HG03558 (cell line): ENCODE data around the gene ZSWIM4.

Source experiments
- ATAC-seq: cut with Tn5 transposase; IDR thresholded peaks from one replicate; pipeline ENCODE4 v1.9.1; 2021; ENCODE audit warnings: moderate number of reproducible peaks; ENCODE audit not compliant: unreplicated experiment; ENCODE audit errors: extremely low read depth

Gene ZSWIM4

DNA sequence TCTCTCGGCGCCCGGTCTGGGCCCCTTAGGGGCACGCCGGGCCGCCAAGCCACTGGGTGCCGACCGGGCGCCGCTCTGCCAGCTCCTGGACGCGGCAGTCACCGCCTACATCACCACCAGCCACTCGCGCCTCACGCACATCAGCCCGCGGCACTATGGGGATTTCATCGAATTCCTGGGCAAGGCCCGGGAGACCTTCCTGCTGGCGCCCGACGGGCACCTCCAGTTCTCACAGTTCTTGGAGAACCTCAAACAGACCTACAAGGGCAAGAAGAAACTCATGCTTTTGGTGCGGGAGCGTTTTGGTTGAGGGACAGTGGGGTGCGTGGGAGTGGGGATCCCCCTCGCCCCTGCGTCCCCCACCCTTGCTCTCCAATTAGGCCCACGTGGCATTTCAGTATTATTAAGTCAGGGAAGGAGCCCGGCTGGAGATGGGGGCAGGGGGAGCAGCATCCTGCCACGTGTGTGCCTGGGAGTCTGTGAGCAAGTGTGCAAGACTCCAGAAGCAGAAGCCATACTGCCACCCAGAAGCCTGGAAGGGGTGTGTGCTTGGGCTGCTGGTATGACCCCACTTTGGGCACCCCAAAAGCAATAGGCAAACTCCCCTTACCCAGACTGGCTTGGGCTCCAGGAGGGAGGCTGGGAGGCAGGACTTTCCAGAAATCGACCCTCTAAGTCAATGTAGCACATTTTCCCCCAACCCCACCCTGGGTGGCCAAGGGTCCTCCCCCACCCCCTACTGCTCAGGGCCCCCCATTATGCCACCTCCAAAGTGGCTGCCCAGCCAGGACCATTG is 35.7 kb downstream of the ZSWIM4 start:
- no peak for ATAC-seq

DNA sequence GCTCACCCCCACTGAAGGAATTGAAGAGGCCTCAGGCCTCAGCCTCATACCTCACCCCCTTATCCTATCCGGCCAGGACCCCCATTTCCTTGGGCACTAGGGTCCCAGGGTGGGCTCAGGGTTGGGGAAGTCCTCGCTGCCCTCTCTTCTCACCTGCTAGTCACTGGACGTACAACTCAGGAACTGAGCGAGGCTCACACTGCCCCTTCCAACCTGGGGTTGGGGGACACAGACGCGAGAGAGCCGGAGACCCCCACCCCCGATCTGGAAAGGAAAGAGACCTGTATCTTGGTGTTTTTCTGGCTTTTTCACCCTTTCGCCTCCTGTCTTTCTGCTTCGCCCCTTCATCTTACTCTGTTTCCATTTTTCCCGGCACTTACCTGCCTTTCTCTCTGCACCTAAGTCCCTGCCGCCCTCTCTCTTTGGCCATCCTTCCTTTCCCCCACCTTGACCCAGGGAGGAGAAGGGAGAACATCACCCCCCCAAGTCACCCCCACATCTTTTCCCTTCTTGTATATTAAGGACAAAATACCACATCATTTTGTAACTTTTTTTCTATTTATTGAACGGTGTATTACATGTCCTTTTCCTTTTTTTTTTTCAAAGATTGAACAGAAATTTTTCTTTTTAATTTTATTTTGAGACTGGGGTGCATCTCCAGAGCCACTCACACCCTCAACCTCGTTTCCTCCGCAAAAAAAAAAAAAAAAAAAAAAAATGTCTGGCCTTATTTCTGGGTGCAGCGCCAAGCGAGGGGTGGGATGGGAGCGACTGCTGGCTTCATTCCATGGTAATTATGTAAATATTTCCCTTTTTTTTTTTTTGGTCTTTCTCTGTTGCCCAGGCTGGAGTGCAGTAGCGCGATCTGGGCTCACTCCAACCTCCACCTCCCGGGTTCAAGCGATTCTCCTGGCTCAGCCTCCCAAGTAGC is 36.6 kb downstream of the ZSWIM4 start:
- no peak for ATAC-seq

GRCh38 chr19:13833330-13834243 is 38.3 kb downstream of the ZSWIM4 start:
- ATAC-seq, result no peak

GRCh38 chr19:13834244-13835069 is 39.2 kb downstream of the ZSWIM4 start:
- ATAC-seq, result no peak

- ATAC-seq, result no peak
Observed at GRCh38 chr19:13835791-13836723, 40.8 kb downstream of the ZSWIM4 start.

DNA sequence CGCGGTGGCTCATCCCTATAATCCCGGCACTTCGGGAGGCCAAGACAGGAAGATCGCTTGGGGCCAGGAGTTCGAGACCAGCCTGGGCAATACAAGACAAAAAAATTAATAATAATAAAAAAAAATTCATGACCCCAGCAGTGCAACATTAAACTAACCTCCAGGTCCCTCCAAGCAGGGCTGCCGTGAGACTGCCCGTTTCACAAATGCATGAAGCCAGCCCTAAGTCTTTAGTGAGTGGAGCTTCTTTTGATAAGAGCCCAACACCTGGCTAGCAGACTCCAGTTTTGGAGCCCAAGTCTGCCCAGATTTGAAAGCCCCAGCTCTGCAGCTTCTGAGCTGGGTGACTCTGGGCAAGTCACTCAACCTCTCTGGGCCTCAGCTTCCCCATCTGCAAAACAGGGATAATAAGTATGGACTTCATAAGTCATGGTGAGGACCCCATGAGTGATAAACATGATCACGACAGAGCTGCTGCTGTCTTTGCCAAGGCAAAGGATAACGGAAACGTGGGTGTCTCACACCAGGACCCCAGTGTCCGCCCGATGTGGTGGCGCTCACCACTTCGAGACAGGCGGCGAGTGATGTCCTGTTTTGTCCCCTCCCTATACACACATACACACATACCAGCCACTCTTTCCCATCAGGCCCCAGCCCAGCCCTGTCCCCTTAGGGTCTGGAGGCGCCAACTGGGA is 43.3 kb downstream of the ZSWIM4 start:
- ATAC-seq, result no peak

DNA sequence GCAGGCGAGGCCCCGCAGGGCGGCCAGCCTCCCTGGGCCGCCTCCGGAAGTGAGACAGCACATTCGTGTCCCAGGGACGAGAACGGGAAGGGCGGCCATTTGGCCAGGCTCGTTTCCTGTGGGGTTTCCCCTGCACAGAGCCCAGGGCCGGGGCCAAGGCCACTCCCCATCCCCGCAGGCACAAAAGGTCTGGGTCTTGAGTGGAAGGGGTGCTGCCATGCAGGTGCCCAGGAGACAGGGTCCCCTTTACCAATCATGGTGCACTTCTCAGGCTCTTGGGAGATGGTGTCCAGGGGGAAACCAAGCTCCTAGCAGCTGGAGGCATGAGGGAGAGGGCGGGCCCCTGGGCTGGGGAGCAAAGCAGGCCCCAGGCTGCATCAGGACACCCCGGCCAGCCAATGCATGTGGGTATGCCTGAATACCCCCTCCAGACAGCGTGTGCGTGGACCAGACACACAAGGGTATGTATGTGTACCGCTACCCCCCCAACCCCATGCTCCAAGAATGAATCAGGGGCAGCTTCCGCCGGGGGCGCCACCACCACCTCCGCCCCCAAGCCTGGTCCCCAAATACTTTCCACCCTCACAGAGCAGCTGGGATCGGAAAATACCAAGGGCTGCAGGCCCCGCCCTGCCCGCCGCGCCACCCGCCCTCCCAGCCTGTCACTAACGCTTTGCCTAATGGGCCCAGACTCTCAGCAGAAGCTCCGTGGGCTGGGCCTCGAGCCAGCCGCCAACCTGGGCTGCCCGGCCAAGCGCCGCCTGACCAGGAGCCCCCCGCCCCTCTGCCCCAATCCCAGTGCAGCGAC is 44.1 kb downstream of the ZSWIM4 start:
- ATAC-seq, result no peak

- no peak for ATAC-seq
Observed at GRCh38 chr19:13839938-13840304, 44.7 kb downstream of the ZSWIM4 start.

- ATAC-seq, result no peak
Observed at GRCh38 chr19:13840305-13841085, 45.3 kb downstream of the ZSWIM4 start.

DNA sequence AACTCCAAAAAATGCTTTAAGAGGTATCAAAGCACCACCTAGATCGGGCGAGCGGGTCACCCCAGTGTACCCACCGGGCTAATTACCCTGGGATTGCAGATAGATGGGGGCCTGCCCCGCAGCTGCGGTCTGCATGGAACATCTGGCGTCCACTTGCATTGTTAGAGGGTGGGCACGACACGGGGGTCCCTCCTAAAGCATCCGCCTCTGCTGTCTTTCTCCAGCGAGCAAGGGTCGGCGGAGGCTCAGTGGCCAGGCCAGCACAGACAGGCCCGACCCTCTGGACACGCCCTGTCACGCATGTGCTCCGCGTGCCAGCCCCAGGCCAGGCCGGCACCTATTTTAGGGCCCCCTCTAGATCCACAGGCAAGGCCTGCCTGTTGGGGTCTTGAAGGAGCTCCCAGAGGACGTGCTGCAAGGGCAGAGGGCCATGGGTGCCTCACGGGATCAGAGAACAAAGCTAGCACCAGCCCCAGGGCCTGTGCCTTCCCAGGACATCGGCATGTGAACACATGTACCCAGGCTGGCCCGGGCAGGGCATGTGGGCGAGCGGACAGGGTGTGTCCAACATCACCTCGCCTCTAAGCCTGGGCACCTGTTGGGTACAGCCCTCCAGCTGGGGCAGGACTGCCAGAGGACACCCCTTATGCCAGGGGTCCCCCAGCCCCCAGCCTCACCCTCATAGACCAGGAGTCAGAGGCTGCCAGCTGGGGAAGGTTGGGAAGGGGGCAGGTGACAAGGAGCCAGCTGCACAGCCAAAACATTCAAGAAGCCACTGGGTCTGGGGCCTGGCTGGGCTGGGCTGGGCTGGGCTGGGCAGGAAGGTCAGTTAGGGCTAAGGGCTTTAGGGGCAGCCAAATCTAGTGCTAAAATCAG is 46.1 kb downstream of the ZSWIM4 start:
- ATAC-seq, result no peak

GRCh38 chr19:13841962-13842290 is 46.7 kb downstream of the ZSWIM4 start:
- no peak for ATAC-seq

DNA sequence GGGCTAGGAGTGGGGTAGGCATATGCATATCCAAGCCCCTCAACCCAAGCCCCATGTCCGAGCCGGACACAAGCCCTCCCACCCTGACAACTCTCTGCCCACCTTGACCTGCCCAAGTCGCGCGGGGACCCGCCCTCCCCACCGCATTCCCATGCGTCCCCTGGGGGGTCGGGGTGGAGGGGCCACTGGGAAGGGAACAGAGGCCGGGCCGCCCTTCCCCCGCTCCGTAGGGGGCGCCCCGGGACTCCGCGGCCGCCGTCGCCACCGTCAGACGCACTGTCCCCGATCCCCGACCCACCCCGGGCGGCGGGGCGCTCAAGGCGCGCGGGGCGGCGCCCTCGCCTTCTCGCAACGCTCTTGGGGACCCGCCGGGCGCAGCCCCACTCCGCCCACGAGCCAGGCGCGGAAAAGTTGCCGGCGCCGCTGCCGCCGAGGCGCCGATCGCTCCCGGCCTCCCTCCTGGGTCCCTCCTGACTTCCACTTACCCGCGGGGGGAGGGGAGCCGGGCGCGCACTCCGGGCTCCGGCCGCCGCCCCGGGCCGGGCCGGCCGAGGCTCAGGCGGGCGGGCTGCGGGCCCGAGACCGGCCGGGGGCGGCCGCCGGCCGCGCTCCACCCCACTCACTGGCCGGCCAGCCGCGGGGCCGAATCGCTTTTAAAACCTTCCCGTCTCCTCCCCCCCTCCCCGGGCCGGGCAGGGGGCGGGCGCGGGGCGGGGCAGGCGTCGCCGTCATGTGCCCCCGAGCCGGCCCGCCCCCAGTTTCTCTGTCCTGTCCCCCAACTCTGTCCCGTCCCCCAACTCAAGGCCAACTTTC is 47.3 kb downstream of the ZSWIM4 start:
- ATAC-seq, result no peak

GRCh38 chr19:13843104-13843921 is 48.1 kb downstream of the ZSWIM4 start:
- ATAC-seq, result no peak

GRCh38 chr19:13844130-13844631 is 48.9 kb downstream of the ZSWIM4 start:
- no peak for ATAC-seq
